Breast epithelium (tissue), 4 donors: ENCODE results near the gene PLEKHG7. TPM values are rescaled to one million over a fixed set of nuclear protein-coding genes. Genes with fewer than 3 reads are reported as not detected.

Source experiments
- DNase-seq, 2 donors: peaks; one replicate each; pipeline ENCODE4 v3.0.0-alpha.2; 2019; ENCODE audit warnings: low spot score in 2 of 2
- H3K27ac ChIP-seq, 2 donors: fragments of 200-600 bp; sonication (generic) in 1 of 2; one replicate each; pipeline ENCODE4 v1.5.1; 2016 to 2019; ENCODE audit warnings: mild to moderate bottlenecking in 1 of 2
- H3K27me3 ChIP-seq, 2 donors: fragments of 200-600 bp; sonication (generic) in 1 of 2; one replicate each; pipeline versions ENCODE4 v1.5.1 to v1.6.0; 2017 to 2019; ENCODE audit warnings: control low read depth in 1 of 2, mild to moderate bottlenecking in 1 of 2
- H3K36me3 ChIP-seq: fragments of 200-600 bp; one replicate; pipeline ENCODE4 v1.5.1; 2019
- H3K4me1 ChIP-seq, 2 donors: fragments of 200-600 bp; sonication (generic); one replicate each; pipeline ENCODE4 v1.5.1; 2016 to 2019; ENCODE audit warnings: control low read depth in 1 of 2
- H3K4me3 ChIP-seq, 3 donors: fragments of 200-600 bp; sonication (generic); 1 replicate in 2 of 3; 2 replicates in 1 of 3; pipeline ENCODE4 v1.5.1; 2016 to 2019; ENCODE audit warnings: mild to moderate bottlenecking in 3 of 3, moderate library complexity in 2 of 3
- H3K9me3 ChIP-seq, 2 donors: fragments of 200-600 bp; sonication (generic) in 1 of 2; one replicate each; pipeline ENCODE4 v1.5.1; 2016 to 2019; ENCODE audit warnings: control low read depth in 1 of 2
- CTCF ChIP-seq, 3 donors: fragments of 450-650 bp; IDR thresholded peaks; one replicate each; pipeline ENCODE4 v1.5.1; 2016 to 2017; ENCODE audit warnings: antibody characterized with exemption in 3 of 3, mild to moderate bottlenecking in 3 of 3, moderate library complexity in 3 of 3
- POLR2A ChIP-seq: fragments of 450-650 bp; IDR thresholded peaks from one replicate; pipeline ENCODE4 v1.6.1; 2016; ENCODE audit warnings: antibody characterized with exemption, mild to moderate bottlenecking, moderate library complexity
- POLR2AphosphoS5 ChIP-seq, 3 donors: sonication (generic); formaldehyde crosslinking; IDR thresholded peaks; one replicate each; pipeline ENCODE4 v1.6.1; 2017; ENCODE audit warnings: antibody characterized with exemption in 3 of 3
- intact Hi-C: fragments of 100-400 bp; cut with DNase I; formaldehyde crosslinking; loops from one replicate; pipeline ENCODE4 v1.15.1; 2023; ENCODE audit warnings: low total_unique reads
- total RNA-seq, 3 donors: library from RNA; depleted of rRNA; stranded (reverse); fragments of >200 nt; gene quantifications; one replicate each; pipeline ENCODE4 v1.1.0, GENCODE V29; 2016

Gene PLEKHG7
- total RNA-seq, 3 donors from 2014 or later, result 0.15 to 0.33 TPM; not detected in 1

- no peaks in the 10 kb centered on the region for H3K36me3 ChIP-seq
- no peak for DNase-seq
Observed at GRCh38 chr12:92814584-92814983, 111.8 kb downstream of the PLEKHG7 start.

GRCh38 chr12:92821142-92821541 is 118.4 kb downstream of the PLEKHG7 start:
- Histone ChIP-seq H3K36me3 (no peaks in the 10 kb centered on the region), H3K4me3 (no peak overlapping the region), H3K4me1 (no peaks in the 10 kb centered on the region), H3K9me3 (no peaks in the 10 kb centered on the region), H3K27me3 (no peaks in the 10 kb centered on the region), H3K27ac (no peak overlapping the region)
- intact Hi-C loops, result no loop called here
- TF ChIP-seq POLR2AphosphoS5 (IDR thresholded peaks at IDR 0.05) (no peak), CTCF (IDR thresholded peaks at IDR 0.05) (no peak), POLR2A (no peak)
- DNase-seq, result no peak

More at GRCh38 chr12:92814584-92814983, 111.8 kb downstream of the PLEKHG7 start:
- no peaks in the 10 kb centered on the region for H3K4me1 ChIP-seq
- no peak overlapping the region for H3K4me3 ChIP-seq
- intact Hi-C loops, result no loop called here
- H3K27me3 ChIP-seq, result no peaks in the 10 kb centered on the region
- no peak overlapping the region for H3K27ac ChIP-seq
- H3K9me3 ChIP-seq, result no peaks in the 10 kb centered on the region
- TF ChIP-seq POLR2AphosphoS5 (IDR thresholded peaks at IDR 0.05), result no peak

Other genes with a start within 250 kb of the PLEKHG7 start
- 10 to 100 TPM; 23.4 to 52.8 (median 27.2) TPM for gene EEA1, start 226.3 kb downstream of the PLEKHG7 start, total RNA-seq